K562 (cell line): ENCODE results near the gene OR1N1. TPM values are rescaled to one million over a fixed set of nuclear protein-coding genes. Genes with fewer than 3 reads are reported as not detected.

Experiments
- SIRT6 ChIP-seq: IDR thresholded peaks from one replicate; pipeline ENCODE4 v1.6.1; 2012; ENCODE audit warnings: low read depth, mild to moderate bottlenecking, control low read depth, inconsistent platforms, low read length, moderate library complexity
- SMC3 ChIP-seq: conservative IDR thresholded peaks from 2 replicates; pipeline ENCODE4 v1.6.1; 2011; ENCODE audit warnings: low read depth, low read length, improper control_type of control experiment; ENCODE audit not compliant: insufficient read depth
- ZNF398 ChIP-seq: fragments of 250-450 bp; sonication (Bioruptor Pico); IDR thresholded peaks from 2 replicates; pipeline ENCODE4 v1.8.0; 2021; ENCODE audit warnings: moderate library complexity, mild to moderate bottlenecking, inconsistent platforms
- polyA plus RNA-seq, 8 experiments: library from polyadenylated mRNA; depleted of rRNA in 4 of 8; stranded (reverse) in 5 of 8; unstranded in 3 of 8; fragments of >200 nt; fragmentation: Nextera tagmentation in 2 of 8; fragmentation: Illumina TruSeq in 1 of 8; extraction: Ambion mirVana in 2 of 8; extraction: Trizol in 1 of 8; gene quantifications; 2 replicates each; pipeline versions ENCODE4 v1.2.1 to v1.2.3, GENCODE V29; 2011 to 2014; ENCODE audit warnings: inconsistent platforms in 1 of 8, missing spikeins in 1 of 8
- total RNA-seq, 7 experiments: library from RNA; depleted of rRNA in 6 of 7; stranded (reverse); fragments of >200 nt in 6 of 7; fragmentation: Illumina TruSeq in 2 of 7; extraction: Trizol in 2 of 7; gene quantifications; 2 replicates each; pipeline versions ENCODE4 v1.2.1 to v1.2.3, GENCODE V29; 2011 to 2021; ENCODE audit warnings: low replicate concordance in 1 of 7
- TF ChIP-seq, protein P1 (sequence below): fragments of 450-650 bp; conservative IDR thresholded peaks from 2 replicates; pipeline ENCODE4 v1.6.1; 2016; ENCODE audit warnings: missing genetic modification characterization, low read depth, mild to moderate bottlenecking, missing compliant biosample characterization, moderate library complexity
- TF ChIP-seq, protein P2 (sequence below), 3 experiments: IDR thresholded peaks in 2 of 3; conservative IDR thresholded peaks in 1 of 3; 2 replicates each; pipeline ENCODE4 v1.5.1; 2011 to 2012; ENCODE audit warnings: low read length in 3 of 3, mild to moderate bottlenecking in 3 of 3, control low read depth in 2 of 3, improper control_type of control experiment in 1 of 3, inconsistent platforms in 1 of 3, low read depth in 1 of 3, mixed read lengths in 1 of 3, moderate library complexity in 1 of 3; ENCODE audit not compliant: insufficient read depth in 2 of 3

The OR1N1 gene
- total and polyA plus RNA-seq, 9 of the 15 experiments (the other 6 are each of a cell fraction or from before 2014, with no cell fraction given) = not detected

GRCh38 chr9:122498883-122499288, 28.2 kb downstream of the OR1N1 start (continued):
- TF ChIP-seq, protein P1, sequence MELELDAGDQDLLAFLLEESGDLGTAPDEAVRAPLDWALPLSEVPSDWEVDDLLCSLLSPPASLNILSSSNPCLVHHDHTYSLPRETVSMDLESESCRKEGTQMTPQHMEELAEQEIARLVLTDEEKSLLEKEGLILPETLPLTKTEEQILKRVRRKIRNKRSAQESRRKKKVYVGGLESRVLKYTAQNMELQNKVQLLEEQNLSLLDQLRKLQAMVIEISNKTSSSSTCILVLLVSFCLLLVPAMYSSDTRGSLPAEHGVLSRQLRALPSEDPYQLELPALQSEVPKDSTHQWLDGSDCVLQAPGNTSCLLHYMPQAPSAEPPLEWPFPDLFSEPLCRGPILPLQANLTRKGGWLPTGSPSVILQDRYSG (tag) = no peak
- TF ChIP-seq ZNF398 (CRISPR knock-in tag) (no peak), SIRT6 (no peak), SMC3 (0 out of 2 replicates have a peak, but pooled peaks have one; percentile 27)
- TF ChIP-seq, protein P2, sequence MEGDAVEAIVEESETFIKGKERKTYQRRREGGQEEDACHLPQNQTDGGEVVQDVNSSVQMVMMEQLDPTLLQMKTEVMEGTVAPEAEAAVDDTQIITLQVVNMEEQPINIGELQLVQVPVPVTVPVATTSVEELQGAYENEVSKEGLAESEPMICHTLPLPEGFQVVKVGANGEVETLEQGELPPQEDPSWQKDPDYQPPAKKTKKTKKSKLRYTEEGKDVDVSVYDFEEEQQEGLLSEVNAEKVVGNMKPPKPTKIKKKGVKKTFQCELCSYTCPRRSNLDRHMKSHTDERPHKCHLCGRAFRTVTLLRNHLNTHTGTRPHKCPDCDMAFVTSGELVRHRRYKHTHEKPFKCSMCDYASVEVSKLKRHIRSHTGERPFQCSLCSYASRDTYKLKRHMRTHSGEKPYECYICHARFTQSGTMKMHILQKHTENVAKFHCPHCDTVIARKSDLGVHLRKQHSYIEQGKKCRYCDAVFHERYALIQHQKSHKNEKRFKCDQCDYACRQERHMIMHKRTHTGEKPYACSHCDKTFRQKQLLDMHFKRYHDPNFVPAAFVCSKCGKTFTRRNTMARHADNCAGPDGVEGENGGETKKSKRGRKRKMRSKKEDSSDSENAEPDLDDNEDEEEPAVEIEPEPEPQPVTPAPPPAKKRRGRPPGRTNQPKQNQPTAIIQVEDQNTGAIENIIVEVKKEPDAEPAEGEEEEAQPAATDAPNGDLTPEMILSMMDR (IDR thresholded peaks at IDR 0.05 in 2 of 3, conservative IDR thresholded peaks at IDR 0.05 in 1 of 3; ENCODE audit: insufficient read depth in 2 of 3, low read depth in 1 of 3, low read length in 3 of 3) = peak; percentile 60 to 81 (median 75)
